Left ventricle myocardium inferior (tissue), 1 donor: ENCODE data around the gene SELENOM. TPM values are rescaled to one million over a fixed set of nuclear protein-coding genes. Genes with fewer than 3 reads are reported as not detected.

Source experiments
- DNase-seq: peaks from one replicate; pipeline ENCODE4 v3.0.0-alpha.2; 2020
- H3K27ac ChIP-seq: fragments of 200-600 bp; replicated peaks from 2 replicates; pipeline ENCODE4 v1.8.0; 2021
- H3K27me3 ChIP-seq: fragments of 200-600 bp; 2 replicates; pipeline ENCODE4 v1.8.0; 2021; ENCODE audit warnings: low read depth
- H3K36me3 ChIP-seq: fragments of 200-600 bp; 2 replicates; pipeline ENCODE4 v1.8.0; 2021
- H3K4me1 ChIP-seq: fragments of 200-600 bp; 2 replicates; pipeline ENCODE4 v1.8.0; 2021
- H3K4me3 ChIP-seq: fragments of 200-600 bp; 2 replicates; pipeline ENCODE4 v1.8.0; 2021; ENCODE audit warnings: mild to moderate bottlenecking, moderate library complexity
- H3K9me3 ChIP-seq: fragments of 200-600 bp; replicated peaks from 2 replicates; pipeline ENCODE4 v1.8.0; 2021
- CTCF ChIP-seq: fragments of 200-600 bp; IDR thresholded peaks from 2 replicates; pipeline ENCODE4 v1.8.0; 2021; ENCODE audit warnings: antibody characterized with exemption, mild to moderate bottlenecking, borderline replicate concordance
- intact Hi-C: fragments of 100-400 bp; cut with micrococcal nuclease; formaldehyde crosslinking; loops from one replicate; pipeline ENCODE4 v1.11.0; 2022
- total RNA-seq: library from RNA; stranded (reverse); fragmentation: NEBNext Ultra II Directional; extraction: Animal tissue kit (Norgen Biotek cat#: 25700); gene quantifications from one replicate; pipeline ENCODE4 v1.2.1, GENCODE V29; 2021
- donor health status: DM: no; HTN: yes; CAD: no; lungs with severe emphysema.

The SELENOM gene
- total RNA-seq, 1 donor from 2014 or later: 51.5 TPM

DNA sequence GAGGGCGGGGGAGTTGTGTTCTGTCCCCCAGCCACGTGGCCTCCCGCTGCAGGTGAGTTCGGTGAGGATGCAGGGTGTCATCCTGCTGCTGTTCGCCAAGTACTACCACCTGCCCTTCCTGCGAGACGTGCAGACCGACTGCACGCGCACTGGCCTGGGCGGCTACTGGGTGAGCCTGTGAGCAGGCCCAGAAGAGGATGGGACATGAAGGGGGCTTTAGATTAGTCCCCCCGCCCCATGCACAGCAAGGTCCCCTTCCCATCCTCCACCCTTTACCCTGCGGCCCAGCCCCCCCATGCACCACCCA, 19.5 kb upstream of the SELENOM start:
- Histone ChIP-seq H3K27ac (no peak overlapping the region), H3K4me3 (no peak overlapping the region), H3K9me3 (no peaks in the 10 kb centered on the region), H3K27me3 (no peaks in the 10 kb centered on the region), H3K4me1 (peaks cover 34% of the 10 kb centered on the region), H3K36me3 (peaks cover 8% of the 10 kb centered on the region)
- no peak for TF ChIP-seq CTCF
- DNase-seq: no peak
- intact Hi-C loops: no loop called here

DNA sequence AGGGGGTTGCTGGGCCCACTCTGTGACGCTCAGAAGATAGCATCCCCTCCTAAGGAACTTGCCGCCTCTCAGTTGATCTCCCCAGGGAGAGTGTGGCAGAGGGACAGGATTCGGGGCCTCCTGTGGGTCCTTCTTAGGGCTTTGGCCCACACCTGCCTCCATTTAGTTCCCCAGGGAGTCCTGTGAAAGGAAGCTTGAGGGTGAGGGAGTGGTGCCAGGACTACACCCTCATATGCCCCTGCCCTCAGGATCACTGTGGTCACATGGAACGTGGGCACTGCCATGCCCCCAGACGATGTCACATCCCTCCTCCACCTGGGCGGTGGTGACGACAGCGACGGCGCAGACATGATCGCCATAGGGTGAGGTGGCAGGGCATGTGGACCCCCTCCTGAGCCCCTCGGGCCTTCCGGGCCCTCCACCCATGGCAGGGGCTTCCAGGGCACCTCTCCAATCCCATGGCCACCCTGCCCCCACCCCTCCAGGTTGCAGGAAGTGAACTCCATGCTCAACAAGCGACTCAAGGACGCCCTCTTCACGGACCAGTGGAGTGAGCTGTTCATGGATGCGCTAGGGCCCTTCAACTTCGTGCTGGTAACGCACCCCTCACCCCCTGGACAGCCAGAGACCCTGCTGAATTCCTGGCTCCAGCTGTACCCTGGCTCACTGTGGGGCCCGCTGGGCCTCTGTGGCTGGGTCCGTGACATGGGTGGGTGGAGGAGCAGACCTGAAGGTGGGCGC, 18.9 kb upstream of the SELENOM start:
- intact Hi-C loops: no loop called here
- no peaks in the 10 kb centered on the region for H3K27me3 ChIP-seq
- TF ChIP-seq CTCF: no peak

GRCh38 chr22:31125521-31126117, 18.3 kb upstream of the SELENOM start:
- Histone ChIP-seq H3K36me3 (peaks cover 8% of the 10 kb centered on the region), H3K9me3 (no peaks in the 10 kb centered on the region), H3K4me3 (no peak overlapping the region), H3K27ac (no peak overlapping the region), H3K27me3 (no peaks in the 10 kb centered on the region), H3K4me1 (peaks cover 34% of the 10 kb centered on the region)
- DNase-seq: no peak
- intact Hi-C loops: no loop called here
- TF ChIP-seq CTCF: no peak

More for the DNA sequence above, 18.9 kb upstream of the SELENOM start:
- peaks cover 8% of the 10 kb centered on the region for H3K36me3 ChIP-seq
- DNase-seq: no peak
- no peak overlapping the region for H3K4me3 ChIP-seq
- H3K4me1 ChIP-seq: peaks cover 40% of the 10 kb centered on the region
- H3K27ac ChIP-seq: no peak overlapping the region
- no peaks in the 10 kb centered on the region for H3K9me3 ChIP-seq

DNA sequence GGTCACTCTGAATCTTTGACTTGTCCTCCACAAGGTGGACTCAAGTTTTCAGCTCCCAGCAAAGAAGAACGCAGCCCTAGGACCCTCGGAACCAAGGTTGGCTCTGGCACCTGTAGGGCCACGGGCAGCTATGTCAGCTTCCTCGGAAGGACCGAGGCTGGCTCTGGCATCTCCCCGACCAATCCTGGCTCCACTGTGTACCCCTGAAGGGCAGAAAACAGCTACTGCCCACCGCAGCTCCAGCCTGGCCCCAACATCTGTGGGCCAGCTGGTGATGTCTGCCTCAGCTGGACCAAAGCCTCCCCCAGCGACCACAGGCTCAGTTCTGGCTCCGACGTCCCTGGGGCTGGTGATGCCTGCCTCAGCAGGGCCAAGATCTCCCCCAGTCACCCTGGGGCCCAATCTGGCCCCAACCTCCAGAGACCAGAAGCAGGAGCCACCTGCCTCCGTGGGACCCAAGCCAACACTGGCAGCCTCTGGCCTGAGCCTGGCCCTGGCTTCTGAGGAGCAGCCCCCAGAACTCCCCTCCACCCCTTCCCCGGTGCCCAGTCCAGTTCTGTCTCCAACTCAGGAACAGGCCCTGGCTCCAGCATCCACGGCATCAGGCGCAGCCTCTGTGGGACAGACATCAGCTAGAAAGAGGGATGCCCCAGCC, 17.6 kb upstream of the SELENOM start:
- Histone ChIP-seq H3K27me3 (no peaks in the 10 kb centered on the region), H3K9me3 (no peaks in the 10 kb centered on the region), H3K4me3 (no peak overlapping the region), H3K27ac (no peak overlapping the region), H3K36me3 (peaks cover 8% of the 10 kb centered on the region), H3K4me1 (peaks cover 36% of the 10 kb centered on the region)
- intact Hi-C loops: no loop called here
- TF ChIP-seq CTCF: no peak
- DNase-seq: no peak

DNA sequence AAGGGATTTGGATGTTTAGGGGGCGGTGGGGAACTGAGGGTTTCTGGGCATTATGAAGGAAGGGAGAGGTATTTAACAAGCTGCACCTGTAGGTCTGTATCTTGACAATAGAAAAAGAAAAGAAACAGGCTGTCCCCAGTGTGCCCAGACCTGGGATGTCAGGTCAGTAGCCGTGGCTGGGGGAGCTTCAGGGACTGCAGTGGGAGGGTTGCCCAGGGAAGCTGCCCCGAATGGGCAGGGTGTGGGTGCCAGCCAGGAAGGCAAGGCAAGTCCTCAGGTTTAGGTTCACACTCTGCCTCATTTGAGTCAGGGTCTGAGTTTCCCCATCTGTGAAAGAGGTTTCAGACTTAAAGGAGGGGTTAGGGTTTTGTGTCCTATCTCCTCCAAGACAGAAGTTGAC, 16.9 kb upstream of the SELENOM start:
- no peak for DNase-seq
- no peak overlapping the region for H3K4me3 ChIP-seq
- peaks cover 43% of the 10 kb centered on the region for H3K4me1 ChIP-seq
- H3K27ac ChIP-seq: no peak overlapping the region
- peaks cover 8% of the 10 kb centered on the region for H3K36me3 ChIP-seq
- no peak for TF ChIP-seq CTCF
- H3K9me3 ChIP-seq: no peaks in the 10 kb centered on the region
- intact Hi-C loops: no loop called here
- no peaks in the 10 kb centered on the region for H3K27me3 ChIP-seq
